K562 (cell line): Measurements from ENCODE around the gene TRMT2A. TPM values are rescaled to one million over a fixed set of nuclear protein-coding genes. Genes with fewer than 3 reads are reported as not detected.
A peak's percentile ranks its signal among the peaks of the same experiment; 100 is the strongest.

ENCODE experiments used
- CAMTA2 ChIP-seq: fragments of 250-450 bp; sonication (Bioruptor Pico); conservative IDR thresholded peaks from 2 replicates; pipeline ENCODE4 v1.5.1; 2022
- THRAP3 ChIP-seq: fragments of 450-650 bp; IDR thresholded peaks from 2 replicates; pipeline ENCODE4 v1.6.1; 2016; ENCODE audit warnings: mild to moderate bottlenecking, inconsistent platforms, borderline replicate concordance
- XRCC5 ChIP-seq: fragments of 200-400 bp; formaldehyde crosslinking; IDR thresholded peaks from 2 replicates; pipeline ENCODE4 v1.6.1; 2017; ENCODE audit warnings: low read depth, mild to moderate bottlenecking, low read length
- polyA plus RNA-seq, 8 experiments: library from polyadenylated mRNA; depleted of rRNA in 4 of 8; stranded (reverse) in 5 of 8; unstranded in 3 of 8; fragments of >200 nt; fragmentation: Nextera tagmentation in 2 of 8; fragmentation: Illumina TruSeq in 1 of 8; extraction: Ambion mirVana in 2 of 8; extraction: Trizol in 1 of 8; gene quantifications; 2 replicates each; pipeline versions ENCODE4 v1.2.1 to v1.2.3, GENCODE V29; 2011 to 2014; ENCODE audit warnings: inconsistent platforms in 1 of 8, missing spikeins in 1 of 8
- total RNA-seq, 7 experiments: library from RNA; depleted of rRNA in 6 of 7; stranded (reverse); fragments of >200 nt in 6 of 7; fragmentation: Illumina TruSeq in 2 of 7; extraction: Trizol in 2 of 7; gene quantifications; 2 replicates each; pipeline versions ENCODE4 v1.2.1 to v1.2.3, GENCODE V29; 2011 to 2021; ENCODE audit warnings: low replicate concordance in 1 of 7
- TF ChIP-seq, protein P1 (sequence below): fragments of 200-600 bp; sonication (generic); IDR thresholded peaks from one replicate; pipeline ENCODE4 v1.6.1; 2012; ENCODE audit warnings: mild to moderate bottlenecking, low read depth, low read length, inconsistent platforms
- TF ChIP-seq, protein P2 (sequence below): fragments of 250-450 bp; sonication (Bioruptor Pico); IDR thresholded peaks from 2 replicates; pipeline ENCODE4 v1.5.0; 2021; ENCODE audit warnings: mild to moderate bottlenecking, moderate library complexity

The TRMT2A gene
- total and polyA plus RNA-seq, 9 of the 15 experiments (the other 6 are each of a cell fraction or from before 2014, with no cell fraction given), result 1.6 to 265 (median 140) TPM

DNA sequence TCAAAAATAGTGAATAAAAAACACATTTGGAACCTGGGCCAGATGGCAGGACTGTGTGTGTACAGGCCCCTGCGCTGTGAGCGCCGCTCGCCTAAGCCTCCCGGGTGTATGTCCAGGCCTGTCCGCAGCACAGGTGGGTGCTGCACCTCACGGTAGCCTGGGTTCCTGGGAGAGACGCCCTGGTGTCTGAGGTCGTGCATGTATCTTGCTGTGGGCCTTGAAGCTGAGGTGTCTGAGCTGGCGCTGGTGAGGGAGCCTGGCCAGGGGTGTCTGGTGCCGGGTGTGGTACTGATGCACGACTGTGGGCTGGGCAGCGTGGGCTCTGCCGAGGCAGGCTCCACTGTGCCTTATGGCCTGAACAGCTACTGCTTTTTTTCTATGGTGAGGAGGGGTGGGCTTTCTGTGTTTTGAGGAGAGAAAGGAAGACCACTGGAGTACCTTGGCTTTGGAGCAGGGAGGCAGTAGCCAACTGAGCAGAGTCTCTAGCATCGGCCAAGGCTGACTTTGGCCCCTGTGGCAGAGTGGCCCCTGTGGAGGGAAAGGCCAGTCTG lies 10.4 kb upstream of the TRMT2A start (continued):
- TF ChIP-seq, protein P1, sequence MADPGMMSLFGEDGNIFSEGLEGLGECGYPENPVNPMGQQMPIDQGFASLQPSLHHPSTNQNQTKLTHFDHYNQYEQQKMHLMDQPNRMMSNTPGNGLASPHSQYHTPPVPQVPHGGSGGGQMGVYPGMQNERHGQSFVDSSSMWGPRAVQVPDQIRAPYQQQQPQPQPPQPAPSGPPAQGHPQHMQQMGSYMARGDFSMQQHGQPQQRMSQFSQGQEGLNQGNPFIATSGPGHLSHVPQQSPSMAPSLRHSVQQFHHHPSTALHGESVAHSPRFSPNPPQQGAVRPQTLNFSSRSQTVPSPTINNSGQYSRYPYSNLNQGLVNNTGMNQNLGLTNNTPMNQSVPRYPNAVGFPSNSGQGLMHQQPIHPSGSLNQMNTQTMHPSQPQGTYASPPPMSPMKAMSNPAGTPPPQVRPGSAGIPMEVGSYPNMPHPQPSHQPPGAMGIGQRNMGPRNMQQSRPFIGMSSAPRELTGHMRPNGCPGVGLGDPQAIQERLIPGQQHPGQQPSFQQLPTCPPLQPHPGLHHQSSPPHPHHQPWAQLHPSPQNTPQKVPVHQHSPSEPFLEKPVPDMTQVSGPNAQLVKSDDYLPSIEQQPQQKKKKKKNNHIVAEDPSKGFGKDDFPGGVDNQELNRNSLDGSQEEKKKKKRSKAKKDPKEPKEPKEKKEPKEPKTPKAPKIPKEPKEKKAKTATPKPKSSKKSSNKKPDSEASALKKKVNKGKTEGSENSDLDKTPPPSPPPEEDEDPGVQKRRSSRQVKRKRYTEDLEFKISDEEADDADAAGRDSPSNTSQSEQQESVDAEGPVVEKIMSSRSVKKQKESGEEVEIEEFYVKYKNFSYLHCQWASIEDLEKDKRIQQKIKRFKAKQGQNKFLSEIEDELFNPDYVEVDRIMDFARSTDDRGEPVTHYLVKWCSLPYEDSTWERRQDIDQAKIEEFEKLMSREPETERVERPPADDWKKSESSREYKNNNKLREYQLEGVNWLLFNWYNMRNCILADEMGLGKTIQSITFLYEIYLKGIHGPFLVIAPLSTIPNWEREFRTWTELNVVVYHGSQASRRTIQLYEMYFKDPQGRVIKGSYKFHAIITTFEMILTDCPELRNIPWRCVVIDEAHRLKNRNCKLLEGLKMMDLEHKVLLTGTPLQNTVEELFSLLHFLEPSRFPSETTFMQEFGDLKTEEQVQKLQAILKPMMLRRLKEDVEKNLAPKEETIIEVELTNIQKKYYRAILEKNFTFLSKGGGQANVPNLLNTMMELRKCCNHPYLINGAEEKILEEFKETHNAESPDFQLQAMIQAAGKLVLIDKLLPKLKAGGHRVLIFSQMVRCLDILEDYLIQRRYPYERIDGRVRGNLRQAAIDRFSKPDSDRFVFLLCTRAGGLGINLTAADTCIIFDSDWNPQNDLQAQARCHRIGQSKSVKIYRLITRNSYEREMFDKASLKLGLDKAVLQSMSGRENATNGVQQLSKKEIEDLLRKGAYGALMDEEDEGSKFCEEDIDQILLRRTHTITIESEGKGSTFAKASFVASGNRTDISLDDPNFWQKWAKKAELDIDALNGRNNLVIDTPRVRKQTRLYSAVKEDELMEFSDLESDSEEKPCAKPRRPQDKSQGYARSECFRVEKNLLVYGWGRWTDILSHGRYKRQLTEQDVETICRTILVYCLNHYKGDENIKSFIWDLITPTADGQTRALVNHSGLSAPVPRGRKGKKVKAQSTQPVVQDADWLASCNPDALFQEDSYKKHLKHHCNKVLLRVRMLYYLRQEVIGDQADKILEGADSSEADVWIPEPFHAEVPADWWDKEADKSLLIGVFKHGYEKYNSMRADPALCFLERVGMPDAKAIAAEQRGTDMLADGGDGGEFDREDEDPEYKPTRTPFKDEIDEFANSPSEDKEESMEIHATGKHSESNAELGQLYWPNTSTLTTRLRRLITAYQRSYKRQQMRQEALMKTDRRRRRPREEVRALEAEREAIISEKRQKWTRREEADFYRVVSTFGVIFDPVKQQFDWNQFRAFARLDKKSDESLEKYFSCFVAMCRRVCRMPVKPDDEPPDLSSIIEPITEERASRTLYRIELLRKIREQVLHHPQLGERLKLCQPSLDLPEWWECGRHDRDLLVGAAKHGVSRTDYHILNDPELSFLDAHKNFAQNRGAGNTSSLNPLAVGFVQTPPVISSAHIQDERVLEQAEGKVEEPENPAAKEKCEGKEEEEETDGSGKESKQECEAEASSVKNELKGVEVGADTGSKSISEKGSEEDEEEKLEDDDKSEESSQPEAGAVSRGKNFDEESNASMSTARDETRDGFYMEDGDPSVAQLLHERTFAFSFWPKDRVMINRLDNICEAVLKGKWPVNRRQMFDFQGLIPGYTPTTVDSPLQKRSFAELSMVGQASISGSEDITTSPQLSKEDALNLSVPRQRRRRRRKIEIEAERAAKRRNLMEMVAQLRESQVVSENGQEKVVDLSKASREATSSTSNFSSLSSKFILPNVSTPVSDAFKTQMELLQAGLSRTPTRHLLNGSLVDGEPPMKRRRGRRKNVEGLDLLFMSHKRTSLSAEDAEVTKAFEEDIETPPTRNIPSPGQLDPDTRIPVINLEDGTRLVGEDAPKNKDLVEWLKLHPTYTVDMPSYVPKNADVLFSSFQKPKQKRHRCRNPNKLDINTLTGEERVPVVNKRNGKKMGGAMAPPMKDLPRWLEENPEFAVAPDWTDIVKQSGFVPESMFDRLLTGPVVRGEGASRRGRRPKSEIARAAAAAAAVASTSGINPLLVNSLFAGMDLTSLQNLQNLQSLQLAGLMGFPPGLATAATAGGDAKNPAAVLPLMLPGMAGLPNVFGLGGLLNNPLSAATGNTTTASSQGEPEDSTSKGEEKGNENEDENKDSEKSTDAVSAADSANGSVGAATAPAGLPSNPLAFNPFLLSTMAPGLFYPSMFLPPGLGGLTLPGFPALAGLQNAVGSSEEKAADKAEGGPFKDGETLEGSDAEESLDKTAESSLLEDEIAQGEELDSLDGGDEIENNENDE, result peak; percentile 42
- TF ChIP-seq XRCC5 (no peak), CAMTA2 (CRISPR knock-in tag) (peak; percentile 80; the same call in 1 of the 2 replicates), THRAP3 (peak; percentile 83; the same call in 1 of the 2 replicates)
- TF ChIP-seq, protein P2, sequence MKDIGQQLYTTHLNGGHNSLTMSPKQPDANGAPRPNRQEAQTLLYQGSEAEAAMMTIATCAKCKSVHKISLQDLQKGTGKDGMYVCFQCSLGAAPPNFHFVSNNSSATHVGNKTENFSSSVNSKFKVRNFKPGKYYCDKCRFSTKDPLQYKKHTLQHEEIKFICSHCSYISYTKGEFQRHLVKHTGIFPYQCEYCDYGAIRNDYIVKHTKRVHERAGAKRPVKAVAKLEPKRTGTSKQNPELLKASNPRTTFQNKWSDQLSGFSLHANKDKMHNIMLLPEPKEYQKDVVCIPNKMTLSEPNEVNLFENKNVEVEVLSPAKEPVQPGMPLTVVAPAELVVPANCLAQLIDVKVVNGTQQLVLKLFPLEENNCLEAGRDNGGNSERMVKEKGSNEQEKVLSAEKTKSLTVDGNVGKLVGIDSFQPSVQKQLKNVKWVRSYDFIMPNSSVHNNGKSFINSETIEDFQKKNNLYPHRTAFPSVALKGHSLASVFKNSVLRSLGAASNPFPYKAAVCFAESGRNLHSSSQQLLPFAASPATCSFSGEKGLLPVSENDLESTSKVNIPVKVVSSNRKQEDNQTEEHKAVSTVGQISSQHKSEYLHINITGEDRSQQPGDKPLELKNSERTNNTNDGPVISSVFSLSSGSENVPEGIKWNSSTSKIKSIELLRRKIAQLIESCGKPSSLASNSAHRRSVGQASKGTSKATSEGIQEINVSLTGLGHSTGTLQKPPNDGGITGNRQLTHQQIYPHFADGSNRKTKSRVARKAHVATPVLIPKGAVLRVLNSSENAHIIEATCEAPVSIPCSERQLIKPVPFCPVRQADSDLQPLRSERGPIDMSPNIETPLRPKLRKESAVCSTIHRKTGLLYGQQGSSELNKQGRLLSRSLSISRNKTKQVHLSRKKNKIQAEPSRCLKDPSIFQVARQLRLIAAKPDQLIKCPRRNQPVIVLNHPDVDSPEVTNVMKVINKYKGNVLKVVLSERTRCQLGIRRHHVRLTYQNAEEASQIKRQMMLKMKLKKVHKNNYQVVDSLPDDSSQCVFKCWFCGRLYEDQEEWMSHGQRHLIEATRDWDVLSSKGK, result no peak
